RWPE1 (cell line): Measurements from ENCODE around the gene PLEKHN1.

Experiments
- CTCF ChIA-PET: fragments of 350-600 bp; sonication (Branson Sonifier 250); formaldehyde crosslinking; extraction: SDS; loops from one replicate; lab custom pipeline; 2021; lab: Yijun Ruan, JAX
- POLR2A ChIA-PET: fragments of 400-600 bp; formaldehyde crosslinking; extraction: SDS; loops from one replicate; lab custom pipeline; 2020; ENCODE audit warnings: antibody characterized with exemption; ENCODE audit not compliant: low non-redundant PET; lab: Yijun Ruan, JAX
- DNase-seq: peaks from one replicate; pipeline ENCODE4 v3.0.0; 2012; ENCODE audit warnings: low spot score
- H3K27ac ChIP-seq: fragments of 450-650 bp; 2 replicates; pipeline ENCODE4 v1.5.1; 2017
- TF ChIP-seq, protein P1 (sequence below): fragments of 450-650 bp; conservative IDR thresholded peaks from 2 replicates; pipeline ENCODE4 v1.5.1; 2017; ENCODE audit warnings: low read depth, mild to moderate bottlenecking

Gene PLEKHN1

DNA sequence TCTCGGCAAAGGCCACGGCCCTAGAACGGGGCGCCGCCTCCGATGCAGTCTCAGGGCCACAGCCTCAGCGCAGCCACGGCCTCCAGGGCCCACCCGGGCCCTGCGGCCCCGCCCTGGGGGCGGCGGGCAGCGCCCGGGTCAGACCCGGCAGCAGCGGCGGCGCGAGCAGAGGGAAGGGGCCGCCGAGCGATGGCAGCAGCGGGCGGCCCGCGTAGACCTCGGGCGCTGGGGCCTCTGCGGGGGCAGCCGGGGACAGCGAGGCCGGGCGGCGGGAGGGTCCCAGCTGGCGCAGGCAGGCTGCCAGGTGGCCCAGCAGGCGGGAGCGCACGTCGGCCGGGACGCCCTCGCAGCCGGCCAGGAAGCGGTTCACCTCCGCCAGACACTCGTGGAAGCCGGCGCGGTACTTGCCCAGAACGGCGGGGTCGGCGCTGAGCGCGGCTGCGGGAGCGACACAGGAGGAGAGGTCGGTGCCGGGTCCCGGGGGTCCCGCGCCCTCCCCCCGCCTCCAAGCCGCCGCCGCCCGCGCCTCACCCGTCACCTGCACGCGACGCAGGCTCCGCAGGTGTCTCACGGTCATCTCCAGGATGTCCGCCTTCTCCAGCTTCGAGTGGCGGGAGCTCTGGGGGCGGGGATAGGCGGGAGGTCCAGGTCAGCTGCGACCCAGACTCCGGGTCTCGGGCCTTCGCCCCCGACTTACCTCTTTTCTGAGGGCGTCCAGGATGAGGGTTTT lies 32.9 kb downstream of the PLEKHN1 start:
- ChIA-PET POLR2A (interaction anchor here (0.7 kb wide), 1 partner anchor 112 kb away, joined by 3 read pairs; no protein-coding TSS in a partner anchor), CTCF (interaction anchor here (0.6 to 0.9 kb wide), 4 partner anchors 15 to 139 kb away, joined by 3 to 6 read pairs (median 4); no protein-coding TSS in a partner anchor)
- TF ChIP-seq, protein P1, sequence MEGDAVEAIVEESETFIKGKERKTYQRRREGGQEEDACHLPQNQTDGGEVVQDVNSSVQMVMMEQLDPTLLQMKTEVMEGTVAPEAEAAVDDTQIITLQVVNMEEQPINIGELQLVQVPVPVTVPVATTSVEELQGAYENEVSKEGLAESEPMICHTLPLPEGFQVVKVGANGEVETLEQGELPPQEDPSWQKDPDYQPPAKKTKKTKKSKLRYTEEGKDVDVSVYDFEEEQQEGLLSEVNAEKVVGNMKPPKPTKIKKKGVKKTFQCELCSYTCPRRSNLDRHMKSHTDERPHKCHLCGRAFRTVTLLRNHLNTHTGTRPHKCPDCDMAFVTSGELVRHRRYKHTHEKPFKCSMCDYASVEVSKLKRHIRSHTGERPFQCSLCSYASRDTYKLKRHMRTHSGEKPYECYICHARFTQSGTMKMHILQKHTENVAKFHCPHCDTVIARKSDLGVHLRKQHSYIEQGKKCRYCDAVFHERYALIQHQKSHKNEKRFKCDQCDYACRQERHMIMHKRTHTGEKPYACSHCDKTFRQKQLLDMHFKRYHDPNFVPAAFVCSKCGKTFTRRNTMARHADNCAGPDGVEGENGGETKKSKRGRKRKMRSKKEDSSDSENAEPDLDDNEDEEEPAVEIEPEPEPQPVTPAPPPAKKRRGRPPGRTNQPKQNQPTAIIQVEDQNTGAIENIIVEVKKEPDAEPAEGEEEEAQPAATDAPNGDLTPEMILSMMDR: no peak
- H3K27ac ChIP-seq: peak overlapping the region; percentile 93
- no peak for DNase-seq

DNA sequence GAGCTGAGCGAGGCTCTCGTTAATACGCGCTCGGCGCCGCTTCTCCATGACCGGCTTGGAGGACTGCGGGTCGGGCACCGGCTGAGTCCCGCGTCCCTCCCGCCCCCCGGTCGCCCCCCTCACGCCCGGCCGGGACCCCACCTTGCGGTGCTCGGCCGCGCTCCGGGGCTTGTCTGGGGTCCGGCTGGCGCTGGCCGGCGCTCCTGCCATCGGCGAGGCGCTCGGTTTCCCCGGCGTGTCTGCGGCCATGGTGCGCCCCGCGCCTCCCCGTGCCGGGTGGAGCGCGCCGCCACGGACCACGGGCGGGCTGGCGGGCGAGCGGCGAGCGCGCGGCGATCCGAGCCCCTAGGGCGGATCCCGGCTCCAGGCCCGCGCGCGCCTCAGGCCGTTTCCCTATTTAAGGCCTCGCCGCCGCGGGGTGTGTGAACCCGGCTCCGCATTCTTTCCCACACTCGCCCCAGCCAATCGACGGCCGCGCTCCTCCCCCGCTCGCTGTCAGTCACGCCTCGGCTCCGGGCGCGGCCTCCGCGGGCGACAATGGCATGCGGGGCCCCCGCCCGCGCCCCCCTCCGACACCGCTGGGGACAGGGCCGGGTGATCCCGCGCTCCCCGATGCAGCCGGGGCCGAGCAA lies 33.6 kb downstream of the PLEKHN1 start, which contains the start of gene HES4:
Gene HES4, minus strand, starts transcription at position 373 of the 632 bp plus-strand sequence. Its CDS starts 124 bp downstream, at position 249.
- ChIA-PET CTCF (interaction anchor here (0.6 to 2.6 kb wide), 4 partner anchors 15 to 140 kb away, joined by 3 to 13 read pairs (median 4); no protein-coding TSS in a partner anchor), POLR2A (interaction anchor here (0.7 kb wide), 1 partner anchor 112 kb away, joined by 3 read pairs; no protein-coding TSS in a partner anchor)
- peak within 1 kb of the TSS; percentile 93 for H3K27ac ChIP-seq
- TF ChIP-seq, protein P1: no peak
- peak; percentile 89 for DNase-seq

DNA sequence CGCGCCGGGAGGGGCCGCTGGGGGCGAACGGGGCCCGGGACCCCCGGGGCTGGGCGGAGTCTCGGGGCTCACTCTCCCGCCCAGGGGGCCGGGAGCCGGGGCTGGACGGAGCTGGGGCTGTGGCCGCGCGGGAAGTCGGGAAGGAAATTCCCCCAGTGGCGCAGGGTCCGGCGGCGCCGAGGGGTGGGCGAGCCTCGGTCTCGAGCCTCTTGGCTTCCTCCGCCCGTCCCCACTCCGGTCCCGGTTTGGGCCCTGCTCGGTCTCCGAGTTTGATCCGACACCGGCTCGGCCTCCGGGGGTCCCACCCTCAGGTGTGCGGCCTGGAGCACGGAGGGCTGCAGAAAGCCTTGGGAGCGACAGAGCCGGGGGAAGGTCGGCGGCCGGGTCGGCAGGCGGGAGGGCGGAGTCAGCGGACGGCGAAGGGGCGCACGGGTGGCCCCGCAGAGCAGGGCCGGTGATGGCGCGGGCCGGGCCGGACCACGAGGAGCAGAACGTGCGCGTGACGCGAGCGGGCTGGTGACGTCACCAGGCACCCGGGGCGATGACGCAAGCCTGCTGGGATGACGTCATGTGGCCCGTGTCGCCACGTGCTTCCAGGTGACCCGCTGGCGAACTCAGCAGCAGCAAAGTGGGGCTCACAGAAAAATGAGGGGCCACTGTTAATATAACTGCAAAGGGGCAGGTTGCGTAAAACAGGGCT lies 34.2 kb downstream of the PLEKHN1 start:
- peak overlapping the region; percentile 93 for H3K27ac ChIP-seq
- ChIA-PET CTCF (interaction anchor here (0.6 to 2.6 kb wide), 6 partner anchors 14 to 194 kb away, joined by 3 to 26 read pairs (median 12); partner anchors contain the start of gene ISG15), POLR2A (no interaction called here)
- peak; percentile 94 for DNase-seq
- TF ChIP-seq, protein P1: no peak

DNA sequence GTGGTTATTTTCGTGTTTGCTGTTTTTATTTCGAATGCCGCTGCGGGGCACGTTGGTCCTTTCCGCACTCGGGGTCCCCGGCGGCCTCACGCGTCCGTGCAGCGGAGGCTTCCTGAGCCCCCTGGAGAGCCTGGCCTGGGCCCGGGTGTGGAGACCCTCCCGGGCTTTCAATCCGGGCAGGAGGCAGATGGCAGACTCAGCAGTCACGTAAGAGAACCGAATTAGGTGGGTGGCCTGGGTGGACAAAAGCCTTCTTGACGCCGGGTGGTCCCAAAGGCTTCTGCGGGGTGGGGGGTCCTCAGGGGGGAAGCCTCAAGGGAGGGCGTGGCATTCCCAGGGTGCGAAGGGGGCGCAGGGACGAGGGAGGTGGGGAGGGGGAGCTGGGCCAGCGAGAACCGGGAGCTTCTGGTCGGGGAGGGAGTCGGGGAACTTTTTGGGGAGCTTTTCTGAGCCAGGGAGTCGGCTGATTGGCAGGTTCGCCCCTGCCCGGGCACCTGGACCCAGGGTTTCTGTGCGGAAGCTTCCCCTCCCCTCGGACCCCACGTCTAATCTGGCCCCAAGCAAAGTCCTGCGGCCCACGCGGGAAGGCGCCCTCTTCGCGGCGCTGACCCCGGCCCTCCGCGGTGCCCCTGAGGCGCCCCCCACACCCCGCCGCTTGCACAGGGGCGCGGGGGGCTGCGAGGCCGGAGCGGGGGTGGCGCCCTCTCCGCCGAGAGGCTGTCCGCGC lies 34.9 kb downstream of the PLEKHN1 start:
- no peak for DNase-seq
- CTCF ChIA-PET: interaction anchor here (0.6 to 2.6 kb wide), 10 partner anchors 13 to 193 kb away, joined by 3 to 26 read pairs (median 8); partner anchors contain the start of gene ISG15
- TF ChIP-seq, protein P1: no peak
- H3K27ac ChIP-seq: peak overlapping the region; percentile 93
- POLR2A ChIA-PET: interaction anchor here (0.8 kb wide), 1 partner anchor 21 kb away, joined by 4 read pairs; no protein-coding TSS in a partner anchor

DNA sequence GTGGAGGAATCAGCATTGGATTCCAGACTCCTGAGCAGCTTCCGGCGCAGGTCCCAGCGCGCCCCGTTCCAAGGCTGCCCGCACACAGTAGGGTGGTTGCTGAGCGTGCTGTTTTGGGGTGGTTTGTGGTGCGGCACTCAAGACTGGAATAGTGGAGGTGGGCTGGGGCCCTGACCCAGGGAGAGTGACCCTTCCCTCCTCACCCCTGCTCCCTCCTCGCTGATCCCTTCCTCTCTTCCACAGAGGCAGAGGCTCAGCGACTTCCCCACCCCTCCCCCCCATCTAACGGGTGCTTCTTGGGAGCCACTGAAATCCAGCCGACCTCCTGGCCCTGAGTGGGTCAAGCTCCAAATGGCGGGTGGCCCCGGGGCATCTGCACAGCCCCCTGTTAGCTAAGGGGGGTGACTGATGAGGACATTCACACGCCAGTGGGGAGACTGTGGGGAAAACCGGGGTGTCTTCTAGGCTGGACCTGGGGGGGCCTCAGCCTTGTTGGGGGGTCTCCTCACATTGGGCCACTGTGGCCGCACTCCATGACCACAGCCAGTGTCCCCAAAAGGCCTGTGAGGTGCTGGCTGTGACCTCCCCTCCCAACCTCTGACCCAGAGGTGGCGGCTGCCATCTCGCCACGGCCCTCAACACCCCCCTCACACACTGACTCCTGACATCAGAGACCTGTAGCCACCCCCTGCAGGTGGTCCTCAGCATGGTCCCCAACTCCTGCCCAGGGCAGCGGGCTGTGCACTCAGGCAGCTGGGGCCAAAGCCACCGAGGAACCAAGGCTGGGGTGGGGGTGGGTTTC lies 37.5 kb downstream of the PLEKHN1 start:
- peak overlapping the region; percentile 93 for H3K27ac ChIP-seq
- TF ChIP-seq, protein P1: no peak
- CTCF ChIA-PET: interaction anchor here (1.1 kb wide), 1 partner anchor 55 kb away, joined by 5 read pairs; no protein-coding TSS in a partner anchor
- no peak for DNase-seq
- POLR2A ChIA-PET: no interaction called here
